Hepatocyte (in vitro differentiated cells): ENCODE data around the gene VSIR. TPM values are rescaled to one million over a fixed set of nuclear protein-coding genes. Genes with fewer than 3 reads are reported as not detected.

ENCODE experiments used
- DNase-seq: peaks from one replicate; pipeline ENCODE4 v3.0.0-alpha.2; 2016; ENCODE audit warnings: low spot score
- H2AFZ ChIP-seq: fragments of 200-600 bp; sonication (generic); 2 replicates; pipeline ENCODE4 v1.6.0; 2016; ENCODE audit warnings: antibody characterized with exemption, mild to moderate bottlenecking
- H3K27ac ChIP-seq: fragments of 200-600 bp; sonication (generic); 2 replicates; pipeline ENCODE4 v1.5.1; 2016; ENCODE audit warnings: mild to moderate bottlenecking
- H3K27me3 ChIP-seq: fragments of 200-600 bp; sonication (generic); 2 replicates; pipeline ENCODE4 v1.6.1; 2016
- H3K36me3 ChIP-seq: fragments of 200-600 bp; sonication (generic); replicated peaks from 2 replicates; pipeline ENCODE4 v1.5.1; 2016; ENCODE audit warnings: low read depth; ENCODE audit not compliant: insufficient read depth
- H3K4me1 ChIP-seq: fragments of 200-600 bp; sonication (generic); 2 replicates; pipeline ENCODE4 v1.5.1; 2016; ENCODE audit warnings: mild to moderate bottlenecking, moderate library complexity; ENCODE audit not compliant: insufficient read depth
- H3K4me2 ChIP-seq: fragments of 200-600 bp; sonication (generic); 2 replicates; pipeline ENCODE4 v1.6.0; 2016
- H3K4me3 ChIP-seq: fragments of 200-600 bp; sonication (generic); 2 replicates; pipeline ENCODE4 v1.5.1; 2016; ENCODE audit warnings: mild to moderate bottlenecking
- H3K79me2 ChIP-seq: fragments of 200-600 bp; sonication (generic); 2 replicates; pipeline ENCODE4 v1.6.0; 2017; ENCODE audit warnings: mild to moderate bottlenecking
- H3K9me2 ChIP-seq: fragments of 200-600 bp; sonication (generic); replicated peaks from 2 replicates; pipeline ENCODE4 v1.6.0; 2017; ENCODE audit warnings: mild to moderate bottlenecking; ENCODE audit not compliant: insufficient read depth
- H3K9me3 ChIP-seq: fragments of 200-600 bp; sonication (generic); 2 replicates; pipeline ENCODE4 v1.5.1; 2016; ENCODE audit warnings: low read depth, mild to moderate bottlenecking
- H4K20me1 ChIP-seq: fragments of 200-600 bp; sonication (generic); 2 replicates; pipeline ENCODE4 v1.6.0; 2016; ENCODE audit warnings: mild to moderate bottlenecking; ENCODE audit not compliant: insufficient read depth, poor library complexity, severe bottlenecking
- CTCF ChIP-seq: fragments of 200-600 bp; sonication (generic); IDR thresholded peaks from 2 replicates; pipeline ENCODE4 v1.5.1; 2016; ENCODE audit warnings: antibody characterized with exemption, mild to moderate bottlenecking; ENCODE audit not compliant: poor library complexity
- EZH2 ChIP-seq: fragments of 200-600 bp; sonication (generic); IDR thresholded peaks from 2 replicates; pipeline ENCODE4 v1.6.1; 2016; ENCODE audit warnings: antibody characterized with exemption, mild to moderate bottlenecking, borderline replicate concordance
- EZH2phosphoT487 ChIP-seq: fragments of 200-600 bp; sonication (generic); IDR thresholded peaks from one replicate; pipeline ENCODE4 v1.6.1; 2018; ENCODE audit warnings: antibody characterized with exemption, mild to moderate bottlenecking, low read depth, moderate library complexity; ENCODE audit not compliant: unreplicated experiment, severe bottlenecking
- WGBS: methylation state at CpG from one replicate; pipeline ENCODE4 v1.1.6; 2016; ENCODE audit warnings: low lambda C conversion rate; ENCODE audit errors: missing lambda C conversion rate; 5-methylcytosine and 5-hydroxymethylcytosine counted together
- polyA plus RNA-seq: library from polyadenylated mRNA; unstranded; fragments of >200 nt; fragmentation: Nextera tagmentation; extraction: Ambion mirVana; gene quantifications from 2 replicates; pipeline ENCODE4 v1.2.1, GENCODE V29; 2016
- total RNA-seq: library from RNA; depleted of rRNA; stranded (reverse); fragments of >200 nt; gene quantifications from 2 replicates; pipeline ENCODE4 v1.2.3, GENCODE V29; 2014

The VSIR gene
- total and polyA plus RNA-seq, 2 experiments from 2014 or later, result 13.6 to 45.5 TPM

GRCh38 chr10:71717551-71717951, 55.8 kb downstream of the VSIR start:
- H3K4me2 ChIP-seq, result no peak overlapping the region
- H4K20me1 ChIP-seq, result no peaks in the 10 kb centered on the region
- no peaks in the 10 kb centered on the region for H3K27me3 ChIP-seq
- DNase-seq, result no peak
- no peaks in the 10 kb centered on the region for H3K9me3 ChIP-seq
- H3K4me1 ChIP-seq, result peaks cover 16% of the 10 kb centered on the region
- no peaks in the 10 kb centered on the region for H3K9me2 ChIP-seq
- TF ChIP-seq EZH2 (no peak), CTCF (no peak), EZH2phosphoT487 (no peak)
- H3K4me3 ChIP-seq, result no peak overlapping the region
- no peaks in the 10 kb centered on the region for H3K36me3 ChIP-seq
- no peak overlapping the region for H2AFZ ChIP-seq
- H3K79me2 ChIP-seq, result no peaks in the 10 kb centered on the region
- H3K27ac ChIP-seq, result no peak overlapping the region
- 60% methylated on average over 2 of the region's 2 CpGs for WGBS

- Histone ChIP-seq H3K9me2 (no peaks in the 10 kb centered on the region), H3K4me2 (no peak overlapping the region), H3K27me3 (no peaks in the 10 kb centered on the region), H3K79me2 (no peaks in the 10 kb centered on the region), H3K9me3 (no peaks in the 10 kb centered on the region), H2AFZ (no peak overlapping the region), H3K27ac (no peak overlapping the region), H3K4me3 (no peak overlapping the region), H3K36me3 (no peaks in the 10 kb centered on the region), H4K20me1 (no peaks in the 10 kb centered on the region), H3K4me1 (peaks cover 16% of the 10 kb centered on the region)
- TF ChIP-seq EZH2 (no peak), CTCF (no peak), EZH2phosphoT487 (no peak)
- 81% methylated on average over 4 of the region's 4 CpGs for WGBS
- no peak for DNase-seq
These were observed 56.3 kb downstream of the VSIR start for GRCh38 chr10:71717056-71717455.

GRCh38 chr10:71716426-71716825, 56.9 kb downstream of the VSIR start:
- no peak overlapping the region for H3K4me2 ChIP-seq
- H3K4me1 ChIP-seq, result peaks cover 16% of the 10 kb centered on the region
- H3K9me3 ChIP-seq, result no peaks in the 10 kb centered on the region
- no peak overlapping the region for H2AFZ ChIP-seq
- H3K4me3 ChIP-seq, result no peak overlapping the region
- TF ChIP-seq EZH2phosphoT487 (no peak), EZH2 (no peak), CTCF (no peak)
- H4K20me1 ChIP-seq, result no peaks in the 10 kb centered on the region
- H3K27me3 ChIP-seq, result no peaks in the 10 kb centered on the region
- WGBS, result 92% methylated on average over 5 of the region's 5 CpGs
- no peaks in the 10 kb centered on the region for H3K9me2 ChIP-seq
- H3K27ac ChIP-seq, result no peak overlapping the region
- DNase-seq, result no peak
- H3K79me2 ChIP-seq, result no peaks in the 10 kb centered on the region
- no peaks in the 10 kb centered on the region for H3K36me3 ChIP-seq

- Histone ChIP-seq H3K4me2 (no peak overlapping the region), H3K27ac (no peak overlapping the region), H3K9me3 (no peaks in the 10 kb centered on the region), H4K20me1 (no peaks in the 10 kb centered on the region), H2AFZ (no peak overlapping the region), H3K36me3 (no peaks in the 10 kb centered on the region), H3K79me2 (no peaks in the 10 kb centered on the region), H3K4me1 (peaks cover 16% of the 10 kb centered on the region), H3K27me3 (no peaks in the 10 kb centered on the region), H3K4me3 (no peak overlapping the region), H3K9me2 (no peaks in the 10 kb centered on the region)
- TF ChIP-seq EZH2phosphoT487 (no peak), EZH2 (no peak), CTCF (no peak)
- WGBS, result 94% methylated on average over 20 of the region's 20 CpGs
- no peak for DNase-seq
These were observed 57.5 kb downstream of the VSIR start for GRCh38 chr10:71715860-71716259.
